ENCODE measurements around the gene BRPF1.

The BRPF1 gene

GRCh38 chr3:9686703-9687102, 44.8 kb upstream of the BRPF1 start:
- TF ChIP-seq CTCF (IDR thresholded peaks at IDR 0.05; ENCODE audit: borderline replicate concordance, insufficient read depth, low read depth, low read length): no peak
- no peak overlapping the region for H3K4me3 ChIP-seq (ENCODE audit: low read depth, low read length)

- H3K4me3 ChIP-seq (ENCODE audit: low read depth, low read length): no peak overlapping the region
- no peak for TF ChIP-seq CTCF (IDR thresholded peaks at IDR 0.05; ENCODE audit: borderline replicate concordance, insufficient read depth, low read depth, low read length)
Observed at GRCh38 chr3:9687514-9687913, 44.0 kb upstream of the BRPF1 start.

DNA sequence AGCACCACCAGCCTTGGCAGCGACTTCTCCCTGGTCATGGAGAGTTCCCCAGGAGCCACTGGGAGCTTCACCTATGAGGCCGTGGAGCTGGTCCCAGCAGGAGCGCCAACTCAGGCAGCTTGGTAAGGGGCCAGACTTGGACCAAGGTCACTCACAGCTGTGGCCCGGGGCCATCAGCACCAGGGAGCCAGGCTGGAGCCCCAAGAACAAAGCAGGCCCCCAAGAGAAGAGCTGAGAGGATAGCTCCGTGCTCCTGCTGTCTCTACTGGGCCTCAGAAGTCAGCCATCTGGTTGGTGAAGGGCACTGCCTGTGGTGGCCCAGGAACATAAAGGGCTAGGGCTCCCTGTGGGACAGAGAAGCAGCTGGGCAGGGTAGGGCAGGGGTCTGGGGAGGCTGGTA, 42.6 kb upstream of the BRPF1 start:
- H3K4me3 ChIP-seq (ENCODE audit: low read depth, low read length): no peak overlapping the region
- no peak for TF ChIP-seq CTCF (IDR thresholded peaks at IDR 0.05; ENCODE audit: borderline replicate concordance, insufficient read depth, low read depth, low read length)

- TF ChIP-seq CTCF (IDR thresholded peaks at IDR 0.05; ENCODE audit: borderline replicate concordance, insufficient read depth, low read depth, low read length): no peak
- H3K4me3 ChIP-seq (ENCODE audit: low read depth, low read length): no peak overlapping the region
Observed at GRCh38 chr3:9689757-9690156, 41.8 kb upstream of the BRPF1 start.

DNA sequence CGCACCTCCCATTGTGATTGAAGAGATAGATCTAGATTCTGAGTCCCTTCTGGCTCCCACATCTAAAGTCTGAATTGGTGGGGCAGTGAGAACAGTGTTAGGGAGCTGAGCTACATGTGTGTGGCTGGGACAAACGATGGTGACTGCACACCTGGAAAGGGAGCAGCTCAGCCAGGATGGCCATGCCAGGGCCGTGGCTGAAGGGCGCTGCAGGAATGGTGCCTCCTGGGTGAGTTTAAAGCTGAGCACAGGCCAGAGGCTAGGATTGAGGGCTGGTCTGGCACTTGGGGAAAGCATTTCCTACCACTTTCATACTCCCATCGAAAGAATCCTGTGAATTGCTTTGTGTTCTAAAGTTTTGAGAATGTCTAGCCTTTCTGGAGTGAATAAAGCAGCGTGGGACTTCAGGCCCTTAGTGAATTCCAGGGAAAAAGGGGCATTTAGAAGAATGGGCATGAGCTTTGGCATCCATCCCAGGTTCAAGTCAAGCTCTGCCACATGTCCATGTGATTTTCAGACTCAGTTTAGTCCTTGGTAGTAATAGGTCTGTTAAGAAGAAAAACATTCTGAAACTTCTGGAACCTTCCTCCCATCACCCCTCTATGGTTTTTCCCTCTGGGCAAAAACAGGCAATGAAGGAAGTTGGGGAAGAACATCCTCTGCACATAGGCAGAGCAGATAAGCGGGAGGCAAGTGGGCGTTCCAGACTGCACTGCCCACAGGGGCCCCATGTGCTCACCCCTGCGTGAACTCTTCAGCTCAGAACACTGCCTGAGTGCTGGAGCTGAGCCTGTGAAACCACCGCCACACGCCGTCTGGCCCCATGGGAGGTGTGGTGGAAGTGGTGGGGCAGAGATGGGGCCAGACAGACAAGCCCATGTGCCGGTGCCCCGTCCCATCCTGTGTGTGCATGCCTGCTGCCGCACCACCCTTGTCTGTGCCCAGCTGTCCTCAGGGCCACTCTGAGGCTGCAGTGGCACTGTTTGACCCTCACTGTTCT, 40.8 kb upstream of the BRPF1 start:
- H3K4me3 ChIP-seq (ENCODE audit: low read depth, low read length): no peak overlapping the region
- TF ChIP-seq CTCF (IDR thresholded peaks at IDR 0.05; ENCODE audit: borderline replicate concordance, insufficient read depth, low read depth, low read length): no peak

GRCh38 chr3:9691636-9692035, 39.9 kb upstream of the BRPF1 start:
- TF ChIP-seq CTCF (IDR thresholded peaks at IDR 0.05; ENCODE audit: borderline replicate concordance, insufficient read depth, low read depth, low read length): no peak
- H3K4me3 ChIP-seq (ENCODE audit: low read depth, low read length): no peak overlapping the region

DNA sequence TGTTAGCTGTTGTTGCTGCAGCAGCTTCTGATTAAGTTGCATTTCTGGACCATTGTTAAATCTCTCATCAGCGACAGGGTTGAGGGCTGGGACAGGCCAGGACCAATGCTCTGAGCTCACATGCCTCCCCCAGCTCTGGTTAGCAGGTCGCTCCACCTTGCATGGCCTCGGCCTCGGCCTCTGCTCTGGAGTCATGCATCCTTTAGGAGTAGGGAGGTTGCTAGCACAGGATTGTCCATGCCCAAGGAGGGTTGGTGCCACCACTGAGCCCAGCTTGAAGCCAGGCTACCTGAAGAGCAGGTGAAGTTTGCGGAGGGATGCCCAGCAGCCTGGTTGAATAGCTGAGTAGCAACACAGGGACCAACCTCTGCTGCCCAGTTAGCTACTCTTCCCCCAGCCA, 39.1 kb upstream of the BRPF1 start:
- TF ChIP-seq CTCF (IDR thresholded peaks at IDR 0.05; ENCODE audit: borderline replicate concordance, insufficient read depth, low read depth, low read length): no peak

More for the DNA sequence above, 39.1 kb upstream of the BRPF1 start:
- H3K4me3 ChIP-seq (ENCODE audit: low read depth, low read length): no peak overlapping the region

Measured in GM12875 (cell line).